Dedifferentiated amniotic fluid mesenchymal stem cell (primary cell): ENCODE measurements around the gene FBXL15.

ENCODE experiments used
- DNase-seq: peaks from one replicate; pipeline ENCODE4 v3.0.0-alpha.2; 2016; ENCODE audit errors: extremely low spot score

FBXL15 gene

GRCh38 chr10:102455893-102456471 is 35.3 kb downstream of the FBXL15 start:
- peak; percentile 64 for DNase-seq

DNA sequence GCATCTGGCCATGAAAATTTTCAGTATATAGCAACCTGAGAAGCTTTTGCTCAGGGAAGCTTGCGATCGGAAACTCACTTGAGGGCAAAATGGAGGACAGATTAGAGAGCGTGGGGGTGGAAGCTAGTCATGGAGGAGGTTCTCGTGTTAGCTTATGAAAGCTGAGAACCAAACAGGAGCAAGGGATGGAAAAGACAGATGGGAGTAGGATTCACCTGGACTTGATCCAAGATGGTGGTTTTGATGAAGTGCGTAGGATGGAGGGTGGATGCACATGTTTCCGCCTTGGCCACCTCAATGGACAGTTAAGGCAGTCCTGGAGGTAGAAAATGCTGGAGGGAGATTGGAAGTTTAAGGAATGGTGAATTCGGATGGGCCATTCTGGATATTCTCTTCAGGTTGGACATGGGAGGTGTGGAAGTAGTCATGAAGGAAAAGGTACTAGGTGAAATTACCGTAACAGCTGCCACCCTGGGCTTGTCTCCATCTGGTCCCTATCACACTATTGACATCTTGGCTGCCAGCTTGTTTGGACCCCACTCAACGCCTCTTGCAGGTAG is 37.0 kb downstream of the FBXL15 start:
- DNase-seq: no peak

- no peak for DNase-seq
Observed at GRCh38 chr10:102458656-102459055, 38.0 kb downstream of the FBXL15 start.

DNA sequence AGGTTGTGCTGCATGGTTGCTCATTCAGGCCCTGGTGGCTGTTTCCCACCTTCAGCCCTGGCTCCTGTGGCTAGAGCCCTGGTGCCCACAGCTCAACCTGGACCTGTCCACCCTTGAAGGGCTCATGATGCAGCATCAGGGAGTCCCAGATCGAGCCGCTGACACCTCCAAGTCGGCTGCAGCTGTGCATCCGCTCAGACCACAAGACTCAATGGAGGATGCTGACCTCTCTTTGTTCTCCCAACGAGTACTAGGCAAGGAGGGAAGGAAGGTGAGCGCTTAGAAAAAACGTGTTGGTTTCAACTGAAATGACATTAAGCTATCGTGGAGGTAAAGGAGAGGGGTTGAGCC is 40.2 kb downstream of the FBXL15 start:
- no peak for DNase-seq

DNA sequence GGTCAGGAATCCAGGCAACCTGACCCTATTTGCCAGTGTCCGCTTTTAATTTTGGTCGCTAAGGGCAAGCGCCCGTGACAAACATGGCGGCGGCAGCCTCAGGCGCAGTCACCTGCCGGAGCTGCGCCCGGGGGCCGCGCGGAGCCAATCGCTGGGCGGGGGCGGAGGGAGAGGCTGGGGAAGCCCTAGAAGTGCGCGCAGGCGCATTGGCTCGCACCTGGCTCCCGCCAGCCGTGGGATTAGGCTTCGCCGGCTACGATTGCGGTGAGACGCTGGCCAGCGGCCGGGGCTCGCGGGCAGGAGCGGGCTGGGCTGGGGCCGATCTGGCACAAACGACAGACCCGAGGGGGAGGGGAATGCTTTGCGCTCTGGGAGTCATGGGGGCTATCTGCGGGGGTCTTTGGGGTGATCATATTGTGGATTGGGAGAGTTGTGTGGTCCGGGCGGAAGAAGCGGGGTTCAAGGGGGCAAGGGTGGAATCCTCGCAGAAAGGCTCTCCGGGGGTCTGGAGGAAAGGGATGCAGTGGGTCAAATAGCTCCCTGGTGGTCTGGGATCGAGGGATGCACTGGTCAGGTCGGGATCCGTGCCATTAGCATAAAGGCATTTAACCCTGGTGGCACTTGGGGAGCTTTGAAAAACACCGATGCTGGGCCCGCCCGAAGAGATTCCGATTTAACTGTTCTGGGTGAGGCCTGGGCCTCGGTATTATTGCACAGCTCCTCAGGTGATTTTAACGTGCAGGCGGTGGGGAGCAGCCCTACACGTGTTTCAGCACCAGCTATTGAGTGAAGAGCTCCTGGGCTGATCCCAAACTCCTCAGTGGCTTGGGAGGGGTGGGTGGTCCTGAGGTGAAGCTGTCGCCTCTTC is 40.8 kb downstream of the FBXL15 start:
- peak; percentile 41 for DNase-seq

- DNase-seq: no peak
Observed at GRCh38 chr10:102462512-102463054, 41.9 kb downstream of the FBXL15 start.

- DNase-seq: no peak
Observed at GRCh38 chr10:102463983-102464382, 43.3 kb downstream of the FBXL15 start.

DNA sequence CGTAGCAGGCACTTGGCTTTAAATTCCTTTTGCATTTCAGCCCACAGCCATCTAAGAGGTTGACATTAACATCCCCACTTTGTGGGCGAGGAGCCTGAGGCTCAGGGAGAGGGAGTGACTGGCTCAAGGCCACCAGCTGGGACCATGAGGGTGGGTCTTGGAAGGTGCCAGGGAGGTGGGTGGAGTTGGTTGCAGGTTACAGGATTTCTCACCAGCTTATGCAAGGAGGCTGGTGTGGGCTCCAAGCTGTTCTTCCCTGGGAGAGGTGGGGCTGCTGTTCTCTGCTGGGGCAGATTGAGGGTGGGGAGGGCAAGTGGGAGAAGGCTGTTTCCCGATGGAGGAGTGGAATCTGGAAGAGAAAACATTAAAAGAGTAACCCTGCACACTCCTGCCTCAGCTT is 44.8 kb downstream of the FBXL15 start:
- no peak for DNase-seq

- no peak for DNase-seq
Observed at GRCh38 chr10:102467318-102467717, 46.7 kb downstream of the FBXL15 start.

- no peak for DNase-seq
Observed at GRCh38 chr10:102467971-102468438, 47.4 kb downstream of the FBXL15 start.

GRCh38 chr10:102468683-102469082 is 48.0 kb downstream of the FBXL15 start:
- no peak for DNase-seq

GRCh38 chr10:102470579-102471546 is 50.2 kb downstream of the FBXL15 start:
- DNase-seq: no peak
